KOPT-K1 (cell line): ENCODE results near the gene GPHA2.
"Not testable (repeated sequence)": the region's sequence is repeated elsewhere in the genome, so short reads cannot be mapped to it uniquely, and the experiment has no call there.

ENCODE experiments used
- H3K27ac ChIP-seq: fragments of 200-600 bp; sonication (generic); 2 replicates; pipeline ENCODE4 v1.5.1; 2016; ENCODE audit warnings: antibody characterized with exemption, mild to moderate bottlenecking, low read depth, low read length; ENCODE audit not compliant: poor library complexity, severe bottlenecking
- H3K36me3 ChIP-seq: fragments of 200-600 bp; sonication (generic); 2 replicates; pipeline ENCODE4 v1.5.1; 2017; ENCODE audit warnings: antibody characterized with exemption, mild to moderate bottlenecking, low read length, moderate library complexity; ENCODE audit not compliant: insufficient read depth
- H3K9me3 ChIP-seq: fragments of 200-600 bp; sonication (generic); 2 replicates; pipeline ENCODE4 v1.5.1; 2017; ENCODE audit warnings: antibody characterized with exemption, low read length, mild to moderate bottlenecking; ENCODE audit not compliant: insufficient read depth, poor library complexity, severe bottlenecking

Gene GPHA2

GRCh38 chr11:64935359-64936081, at the start of gene GPHA2:
GPHA2 (minus strand) TSS chr11:64935893; CDS start chr11:64935460, 433 bp downstream.
- Histone ChIP-seq H3K36me3 (no peaks in the 10 kb centered on the region), H3K27ac (no peak within 1 kb of the TSS), H3K9me3 (no peaks in the 10 kb centered on the region)

- not testable (repeated sequence) for H3K27ac ChIP-seq, H3K36me3 ChIP-seq, H3K9me3 ChIP-seq
Observed at GRCh38 chr11:64983339-64983738, 47.6 kb upstream of the GPHA2 start.

- Histone ChIP-seq H3K36me3 (no peaks in the 10 kb centered on the region), H3K27ac (no peak overlapping the region)
Observed at GRCh38 chr11:64976651-64977050, 41.0 kb upstream of the GPHA2 start.

GRCh38 chr11:64974124-64974523, 38.4 kb upstream of the GPHA2 start:
- Histone ChIP-seq H3K36me3 (no peaks in the 10 kb centered on the region), H3K9me3 (no peaks in the 10 kb centered on the region), H3K27ac (no peak overlapping the region)

More at GRCh38 chr11:64976651-64977050, 41.0 kb upstream of the GPHA2 start:
- no peaks in the 10 kb centered on the region for H3K9me3 ChIP-seq

- H3K36me3 ChIP-seq: no peaks in the 10 kb centered on the region
- no peaks in the 10 kb centered on the region for H3K9me3 ChIP-seq
- H3K27ac ChIP-seq: no peak within 1 kb of the TSS
Observed at GRCh38 chr11:64971421-64972233, 35.9 kb upstream of the GPHA2 start, which contains the start of gene MAJIN. MAJIN (minus strand) TSS chr11:64972108; CDS start chr11:64959405, 12,703 bp downstream.

- no peak overlapping the region for H3K27ac ChIP-seq
Observed at GRCh38 chr11:64970731-64971151, 35.0 kb upstream of the GPHA2 start.

GRCh38 chr11:64969209-64969608, 33.5 kb upstream of the GPHA2 start:
- H3K27ac ChIP-seq: no peak overlapping the region
- H3K9me3 ChIP-seq: no peaks in the 10 kb centered on the region
- no peaks in the 10 kb centered on the region for H3K36me3 ChIP-seq

More at GRCh38 chr11:64970731-64971151, 35.0 kb upstream of the GPHA2 start:
- H3K36me3 ChIP-seq: no peaks in the 10 kb centered on the region
- H3K9me3 ChIP-seq: no peaks in the 10 kb centered on the region

GRCh38 chr11:64967375-64967774, 31.7 kb upstream of the GPHA2 start:
- H3K9me3 ChIP-seq: no peaks in the 10 kb centered on the region
- no peak overlapping the region for H3K27ac ChIP-seq
- no peaks in the 10 kb centered on the region for H3K36me3 ChIP-seq

- no peak overlapping the region for H3K27ac ChIP-seq
- no peaks in the 10 kb centered on the region for H3K36me3 ChIP-seq
- no peaks in the 10 kb centered on the region for H3K9me3 ChIP-seq
Observed at GRCh38 chr11:64963072-64963631, 27.5 kb upstream of the GPHA2 start.

- H3K27ac ChIP-seq: no peak overlapping the region
- no peaks in the 10 kb centered on the region for H3K36me3 ChIP-seq
- H3K9me3 ChIP-seq: no peaks in the 10 kb centered on the region
Observed at GRCh38 chr11:64960719-64961118, 25.0 kb upstream of the GPHA2 start.

GRCh38 chr11:64959498-64959897, 23.8 kb upstream of the GPHA2 start:
- H3K36me3 ChIP-seq: no peaks in the 10 kb centered on the region
- no peak overlapping the region for H3K27ac ChIP-seq
- H3K9me3 ChIP-seq: no peaks in the 10 kb centered on the region

GRCh38 chr11:64954201-64954600, 18.5 kb upstream of the GPHA2 start:
- no peak overlapping the region for H3K27ac ChIP-seq
- no peaks in the 10 kb centered on the region for H3K9me3 ChIP-seq
- H3K36me3 ChIP-seq: no peaks in the 10 kb centered on the region

- Histone ChIP-seq H3K27ac (no peak overlapping the region), H3K36me3 (no peaks in the 10 kb centered on the region), H3K9me3 (no peaks in the 10 kb centered on the region)
Observed at GRCh38 chr11:64951529-64951928, 15.8 kb upstream of the GPHA2 start.

GRCh38 chr11:64947208-64947814, 11.6 kb upstream of the GPHA2 start:
- H3K27ac ChIP-seq: no peak overlapping the region
- H3K36me3 ChIP-seq: no peaks in the 10 kb centered on the region

GRCh38 chr11:64936539-64936938, 846 bp upstream of the GPHA2 start:
- Histone ChIP-seq H3K27ac (no peak overlapping the region), H3K9me3 (no peaks in the 10 kb centered on the region), H3K36me3 (no peaks in the 10 kb centered on the region)

More at GRCh38 chr11:64947208-64947814, 11.6 kb upstream of the GPHA2 start:
- H3K9me3 ChIP-seq: no peaks in the 10 kb centered on the region
